Measurements from ENCODE around the gene FAM174B. TPM values are rescaled to one million over a fixed set of nuclear protein-coding genes. Genes with fewer than 3 reads are reported as not detected.

FAM174B gene
- total and polyA plus RNA-seq, 11 donors: 6.8 to 22.2 (median 12.1) TPM

DNA sequence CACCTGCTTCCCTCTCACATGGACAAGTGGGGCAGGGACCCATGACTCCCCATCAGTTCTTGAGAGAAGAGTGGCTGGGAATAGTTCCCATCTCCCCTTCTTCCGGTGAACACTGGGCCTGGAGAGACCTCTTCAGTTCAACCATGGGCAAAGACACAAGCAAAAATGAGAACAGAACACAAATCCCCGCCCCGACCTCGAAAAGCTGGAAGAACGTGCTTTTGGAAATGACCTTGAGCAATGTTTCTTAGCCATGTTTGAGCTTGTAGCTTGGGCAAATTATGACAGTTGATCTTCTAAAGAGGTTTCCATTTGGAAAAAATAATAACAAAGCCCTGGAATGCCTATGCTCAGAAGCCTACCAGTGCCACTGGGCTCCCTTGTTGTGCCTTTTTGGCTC lies 59.0 kb downstream of the FAM174B start:
- no peak for TF ChIP-seq POLR2A (IDR thresholded peaks at IDR 0.05)
- TF ChIP-seq, protein P1, sequence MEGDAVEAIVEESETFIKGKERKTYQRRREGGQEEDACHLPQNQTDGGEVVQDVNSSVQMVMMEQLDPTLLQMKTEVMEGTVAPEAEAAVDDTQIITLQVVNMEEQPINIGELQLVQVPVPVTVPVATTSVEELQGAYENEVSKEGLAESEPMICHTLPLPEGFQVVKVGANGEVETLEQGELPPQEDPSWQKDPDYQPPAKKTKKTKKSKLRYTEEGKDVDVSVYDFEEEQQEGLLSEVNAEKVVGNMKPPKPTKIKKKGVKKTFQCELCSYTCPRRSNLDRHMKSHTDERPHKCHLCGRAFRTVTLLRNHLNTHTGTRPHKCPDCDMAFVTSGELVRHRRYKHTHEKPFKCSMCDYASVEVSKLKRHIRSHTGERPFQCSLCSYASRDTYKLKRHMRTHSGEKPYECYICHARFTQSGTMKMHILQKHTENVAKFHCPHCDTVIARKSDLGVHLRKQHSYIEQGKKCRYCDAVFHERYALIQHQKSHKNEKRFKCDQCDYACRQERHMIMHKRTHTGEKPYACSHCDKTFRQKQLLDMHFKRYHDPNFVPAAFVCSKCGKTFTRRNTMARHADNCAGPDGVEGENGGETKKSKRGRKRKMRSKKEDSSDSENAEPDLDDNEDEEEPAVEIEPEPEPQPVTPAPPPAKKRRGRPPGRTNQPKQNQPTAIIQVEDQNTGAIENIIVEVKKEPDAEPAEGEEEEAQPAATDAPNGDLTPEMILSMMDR (IDR thresholded peaks at IDR 0.05): no peak
- Histone ChIP-seq H3K4me1 (peaks cover 0 to 82% (median 2%) of the 10 kb centered on the region in 12 donors), H3K9me3 (no peaks in the 10 kb centered on the region), H3K36me3 (no peaks in the 10 kb centered on the region), H3K27ac (no peak overlapping the region), H3K27me3 (peaks cover 0 to 4% (median 0%) of the 10 kb centered on the region in 9 donors), H3K4me3 (no peak overlapping the region)
- 95 to 99% (median 97%) methylated on average over 5 of the region's 5 CpGs for WGBS, 4 donors
- intact Hi-C loops (cut with DNase I): loop anchor here in 3 of 10 donors (10.0 kb wide), 1 partner anchor 72 kb away; no protein-coding TSS in a partner anchor
- DNase-seq (no peak), ATAC-seq (no peak)

DNA sequence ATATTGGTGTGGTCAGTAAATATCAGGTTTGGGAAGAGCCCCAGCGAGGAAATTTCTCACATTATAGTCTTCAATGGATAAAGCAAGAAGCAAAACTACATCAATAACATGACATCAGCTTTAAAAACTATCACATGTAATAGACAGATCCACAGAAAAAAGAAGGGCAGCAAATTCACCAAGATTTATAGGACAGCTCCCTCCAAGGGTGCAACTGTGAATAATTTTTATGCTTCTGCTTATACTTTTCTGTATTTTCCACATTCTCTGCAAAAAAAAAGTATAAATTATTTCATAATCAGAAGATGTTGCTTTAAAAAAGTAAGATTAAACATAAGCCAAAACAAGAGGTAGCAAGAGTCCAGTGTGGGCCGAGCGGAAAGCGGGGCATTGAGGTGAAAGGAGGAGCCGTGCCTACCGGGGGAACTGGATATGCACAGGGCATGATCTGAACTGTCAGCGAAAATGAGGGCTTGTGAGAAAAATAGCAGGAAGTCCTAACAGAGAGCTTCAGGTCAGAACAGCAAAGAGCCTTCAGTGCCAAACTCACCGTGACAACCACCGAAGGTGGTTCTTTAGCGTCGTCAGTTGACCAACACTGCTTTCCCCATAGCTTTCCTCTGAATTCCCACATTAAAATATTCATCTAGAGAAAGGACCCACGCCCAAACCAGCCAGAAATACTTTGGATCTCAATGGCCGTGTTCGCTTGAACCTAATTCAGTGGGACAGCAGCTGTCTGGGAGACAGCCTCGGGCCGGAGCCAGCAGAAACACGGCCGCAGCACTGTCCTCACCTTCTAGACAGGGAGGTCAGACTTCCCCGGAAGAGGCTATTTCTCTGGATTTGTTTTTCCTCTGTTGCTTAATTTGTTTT lies 59.8 kb downstream of the FAM174B start:
- no peaks in the 10 kb centered on the region for H3K9me3 ChIP-seq
- ATAC-seq: peak in 1 of 4 donors; percentile 49
- peak overlapping the region in 2 of 12 donors; percentile 8 to 19 for H3K4me3 ChIP-seq
- DNase-seq: no peak
- peak overlapping the region in 1 of 12 donors; percentile 9 for H3K27ac ChIP-seq
- intact Hi-C loops (cut with DNase I): loop anchor here in 3 of 10 donors (10.0 kb wide), 1 partner anchor 71 kb away; no protein-coding TSS in a partner anchor
- H3K27me3 ChIP-seq: peaks cover 0 to 4% (median 0%) of the 10 kb centered on the region in 9 donors
- 63 to 82% (median 74%) methylated on average over 19 of the region's 19 CpGs for WGBS, 4 donors
- H3K4me1 ChIP-seq: peaks cover 0 to 79% (median 2%) of the 10 kb centered on the region in 12 donors
- TF ChIP-seq POLR2A (IDR thresholded peaks at IDR 0.05): no peak
- TF ChIP-seq, protein P1 (IDR thresholded peaks at IDR 0.05): no peak
- no peaks in the 10 kb centered on the region for H3K36me3 ChIP-seq

DNA sequence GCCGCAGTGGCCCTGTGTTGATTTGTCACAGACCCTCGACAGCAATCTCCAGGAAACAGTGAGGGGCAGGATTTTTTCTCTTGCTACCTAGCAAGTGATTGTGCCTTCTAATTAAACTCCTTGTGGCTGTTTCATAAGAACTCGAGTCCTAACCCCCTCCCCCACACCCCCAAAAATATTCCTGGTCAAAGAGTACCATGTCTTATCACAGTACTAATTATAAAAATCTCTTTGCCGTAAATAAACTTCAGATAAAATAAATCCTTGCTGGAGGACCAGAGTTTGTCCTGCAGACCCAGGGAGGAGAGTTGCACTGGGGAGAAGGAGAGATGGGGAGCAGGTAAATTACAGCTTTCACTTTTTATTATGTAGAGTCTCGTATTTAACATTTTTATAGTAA lies 64.3 kb downstream of the FAM174B start:
- Histone ChIP-seq H3K4me1 (peaks cover 0 to 41% (median 0%) of the 10 kb centered on the region in 12 donors), H3K9me3 (no peaks in the 10 kb centered on the region), H3K27ac (peak overlapping the region in 1 of 12 donors; percentile 41), H3K4me3 (peak overlapping the region in 6 of 12 donors; percentile 5 to 53 (median 14)), H3K36me3 (no peaks in the 10 kb centered on the region), H3K27me3 (peaks cover 0 to 4% (median 0%) of the 10 kb centered on the region in 9 donors)
- no peak for TF ChIP-seq POLR2A (IDR thresholded peaks at IDR 0.05)
- TF ChIP-seq, protein P1 (IDR thresholded peaks at IDR 0.05): no peak
- ATAC-seq: peak in 2 of 4 donors; percentile 45 to 63
- DNase-seq: no peak
- intact Hi-C loops (cut with DNase I): loop anchor here in 5 of 10 donors (5.0 to 10.0 kb wide), 2 partner anchors 64 to 66 kb away; no protein-coding TSS in a partner anchor
- WGBS, 4 donors: 49 to 56% (median 55%) methylated on average over 5 of the region's 5 CpGs

DNA sequence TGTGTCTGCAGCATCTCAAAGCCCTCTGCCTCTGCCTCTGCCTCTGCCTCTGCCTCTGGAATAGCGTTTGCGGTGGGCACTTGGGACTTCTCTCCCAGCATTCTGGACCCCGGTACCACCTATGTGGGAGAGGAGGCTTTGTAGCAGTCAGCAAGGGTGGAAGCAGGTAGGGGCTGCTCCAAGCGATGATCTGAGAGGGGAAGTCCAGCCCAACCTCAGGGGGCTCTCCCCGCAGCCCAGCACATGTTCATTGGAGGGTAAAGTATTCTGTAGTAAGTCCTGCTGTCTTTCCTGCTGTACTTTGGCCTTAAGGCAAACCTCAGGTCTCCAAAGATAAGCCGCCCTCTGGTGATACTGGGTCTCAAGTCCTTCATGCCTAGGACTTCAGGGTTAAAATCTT lies 68.6 kb downstream of the FAM174B start:
- no peak for DNase-seq
- H3K27ac ChIP-seq: no peak overlapping the region
- intact Hi-C loops (cut with DNase I): no loop called here
- TF ChIP-seq POLR2A (IDR thresholded peaks at IDR 0.05): no peak
- TF ChIP-seq, protein P1 (IDR thresholded peaks at IDR 0.05): no peak
- ATAC-seq: no peak
- no peaks in the 10 kb centered on the region for H3K9me3 ChIP-seq
- H3K27me3 ChIP-seq: peaks cover 0 to 3% (median 0%) of the 10 kb centered on the region in 9 donors
- H3K4me1 ChIP-seq: peaks cover 0 to 6% (median 0%) of the 10 kb centered on the region in 12 donors
- H3K4me3 ChIP-seq: no peak overlapping the region
- 83 to 89% (median 87%) methylated on average over 4 to 6 of the region's 6 CpGs for WGBS, 4 donors
- H3K36me3 ChIP-seq: no peaks in the 10 kb centered on the region

Measured in heart left ventricle (tissue), 16 donors.